OCI-LY1 (cell line): Measurements from ENCODE around the gene PRKCZ.

Experiments used
- EZH2 ChIP-seq: fragments of 200-600 bp; sonication (generic), shearing (Covaris generic); IDR thresholded peaks from 2 replicates; pipeline ENCODE4 v1.8.0; 2017; ENCODE audit warnings: borderline replicate concordance, mixed run types, mild to moderate bottlenecking, antibody characterized with exemption, low read length, moderate library complexity, mixed read lengths
- TF ChIP-seq, protein P1 (sequence below): fragments of 200-600 bp; sonication (generic), shearing (Covaris generic); IDR thresholded peaks from 2 replicates; pipeline ENCODE4 v1.5.1; 2017; ENCODE audit warnings: mild to moderate bottlenecking, antibody characterized with exemption, low read length, moderate library complexity, mixed read lengths

DNA sequence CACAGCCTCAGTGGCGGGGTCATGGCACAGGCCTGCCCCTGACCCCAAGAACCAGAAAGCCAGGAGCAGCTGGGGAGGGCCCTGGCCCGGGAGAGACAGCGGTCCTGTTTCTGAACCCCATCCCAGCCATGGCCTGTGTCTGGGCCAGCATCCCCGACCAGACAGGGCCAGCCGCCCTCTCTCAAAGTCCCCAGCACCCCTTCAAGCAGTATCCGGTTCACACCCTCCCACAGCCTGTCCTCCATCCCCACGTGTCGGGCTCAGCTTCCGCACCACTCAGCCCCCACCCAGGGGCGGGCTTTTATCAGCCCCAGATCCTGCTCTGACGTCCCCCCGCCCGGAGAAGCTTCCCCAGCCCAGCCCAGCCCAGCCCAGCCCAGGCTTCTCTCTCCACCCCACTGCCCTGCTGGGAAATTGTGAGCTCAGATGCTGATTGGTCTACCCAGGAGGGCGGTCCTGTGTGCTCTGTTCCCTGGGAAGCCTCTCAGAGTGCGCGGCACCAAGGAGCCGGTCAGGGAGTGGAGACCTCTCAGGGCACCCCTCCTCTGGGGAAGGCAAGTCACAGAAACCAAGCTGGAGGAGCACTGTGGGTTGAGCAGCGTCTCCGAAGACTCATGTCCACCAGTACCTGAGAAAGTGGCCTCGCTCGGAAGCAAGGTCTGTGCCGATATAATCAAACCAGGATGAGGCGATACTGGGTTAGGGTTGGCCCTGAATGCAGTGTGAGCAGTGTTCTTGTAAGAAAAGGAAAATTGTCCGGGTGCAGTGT is 149.0 kb downstream of the PRKCZ start:
- TF ChIP-seq EZH2: no peak
- TF ChIP-seq, protein P1, sequence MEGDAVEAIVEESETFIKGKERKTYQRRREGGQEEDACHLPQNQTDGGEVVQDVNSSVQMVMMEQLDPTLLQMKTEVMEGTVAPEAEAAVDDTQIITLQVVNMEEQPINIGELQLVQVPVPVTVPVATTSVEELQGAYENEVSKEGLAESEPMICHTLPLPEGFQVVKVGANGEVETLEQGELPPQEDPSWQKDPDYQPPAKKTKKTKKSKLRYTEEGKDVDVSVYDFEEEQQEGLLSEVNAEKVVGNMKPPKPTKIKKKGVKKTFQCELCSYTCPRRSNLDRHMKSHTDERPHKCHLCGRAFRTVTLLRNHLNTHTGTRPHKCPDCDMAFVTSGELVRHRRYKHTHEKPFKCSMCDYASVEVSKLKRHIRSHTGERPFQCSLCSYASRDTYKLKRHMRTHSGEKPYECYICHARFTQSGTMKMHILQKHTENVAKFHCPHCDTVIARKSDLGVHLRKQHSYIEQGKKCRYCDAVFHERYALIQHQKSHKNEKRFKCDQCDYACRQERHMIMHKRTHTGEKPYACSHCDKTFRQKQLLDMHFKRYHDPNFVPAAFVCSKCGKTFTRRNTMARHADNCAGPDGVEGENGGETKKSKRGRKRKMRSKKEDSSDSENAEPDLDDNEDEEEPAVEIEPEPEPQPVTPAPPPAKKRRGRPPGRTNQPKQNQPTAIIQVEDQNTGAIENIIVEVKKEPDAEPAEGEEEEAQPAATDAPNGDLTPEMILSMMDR: no peak
